ENCODE data around the gene ERMP1.

The ERMP1 gene

DNA sequence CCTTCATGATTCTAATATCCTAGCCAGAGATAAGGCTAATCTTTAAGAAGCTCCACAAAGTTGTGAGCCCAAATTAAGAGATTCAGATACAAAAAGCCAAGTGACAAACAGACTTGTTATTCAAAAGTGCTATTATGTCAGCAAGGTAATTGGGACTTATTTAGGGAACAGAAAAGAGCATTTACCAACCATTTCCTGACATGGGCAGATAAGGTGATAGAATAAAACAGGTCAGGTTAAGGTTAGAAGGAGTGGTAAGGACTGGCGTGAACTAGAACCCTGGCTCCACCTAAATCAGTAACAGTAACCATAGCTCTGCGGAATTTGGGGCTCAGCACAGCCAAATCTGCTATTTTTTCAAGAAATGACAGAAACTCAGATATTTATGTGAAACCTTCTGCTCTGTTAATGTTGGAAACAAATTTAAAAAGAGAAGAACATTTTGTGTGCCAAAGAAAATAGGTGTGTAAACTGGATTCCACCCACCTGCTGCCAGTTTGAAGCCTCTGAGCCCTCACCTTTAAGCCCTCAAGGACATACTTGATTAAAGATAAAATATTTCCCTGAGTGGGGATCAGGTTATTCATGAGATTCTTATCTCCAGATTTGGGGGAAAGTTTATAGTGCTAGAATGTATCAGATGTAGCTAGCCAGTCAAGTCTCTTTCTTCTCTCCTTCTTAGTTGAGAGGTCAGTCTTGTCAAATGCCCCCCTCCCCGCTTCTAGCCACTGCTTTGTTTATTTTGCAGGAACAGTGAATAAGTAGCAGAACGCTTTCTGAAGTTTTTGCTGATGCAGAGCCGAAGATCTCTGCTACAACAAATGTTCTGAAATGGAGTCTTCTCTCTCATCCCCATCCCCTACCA, 10.2 kb upstream of the ERMP1 start:
- no peak for ATAC-seq

DNA sequence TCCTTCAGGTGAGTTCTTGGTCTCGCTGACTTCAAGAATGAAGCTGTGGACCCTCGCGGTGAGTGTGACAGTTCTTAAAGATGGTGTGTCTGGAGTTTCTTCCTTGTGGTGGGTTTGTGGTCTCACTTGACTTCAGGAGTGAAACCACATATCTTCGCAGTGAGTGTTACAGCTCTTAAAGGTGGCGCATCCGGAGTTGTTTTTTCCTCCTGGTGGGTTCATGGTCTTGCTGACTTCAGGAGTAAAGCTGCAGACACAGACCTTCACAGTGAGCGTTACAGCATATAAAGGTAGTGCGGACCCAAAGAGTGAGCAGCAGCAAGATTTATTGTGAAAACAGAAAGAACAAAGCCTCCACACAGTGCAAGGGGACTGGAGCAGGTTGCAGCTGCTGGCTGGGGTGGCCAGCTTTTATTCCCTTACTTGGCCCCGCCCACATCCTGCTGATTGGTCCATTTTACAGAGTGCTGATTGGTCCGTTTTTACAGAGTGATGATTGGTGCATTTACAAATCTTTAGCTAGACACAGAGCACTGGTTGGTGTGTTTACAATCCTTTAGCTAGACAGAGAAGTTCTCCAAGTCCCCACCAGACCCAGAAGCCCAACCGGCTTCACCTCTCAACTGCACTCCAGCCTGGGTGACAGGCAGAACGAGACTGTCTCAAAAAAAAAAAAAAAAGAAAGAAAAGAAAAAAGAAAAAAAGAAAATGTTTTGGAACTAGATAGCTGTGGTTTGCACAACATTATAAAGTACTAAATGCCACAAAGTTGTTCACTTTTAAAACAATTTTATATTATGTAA, 9.1 kb upstream of the ERMP1 start:
- ATAC-seq: no peak
- TF ChIP-seq ZFP30 (CRISPR knock-in tag; IDR thresholded peaks at IDR 0.05) (no peak), ZNF565 (CRISPR knock-in tag; conservative IDR thresholded peaks at IDR 0.05; ENCODE audit: low read depth) (no peak), ZC3H10 (CRISPR knock-in tag; IDR thresholded peaks at IDR 0.05) (no peak), ISL1 (CRISPR knock-in tag; IDR thresholded peaks at IDR 0.05) (no peak)
- TF ChIP-seq, protein P1, sequence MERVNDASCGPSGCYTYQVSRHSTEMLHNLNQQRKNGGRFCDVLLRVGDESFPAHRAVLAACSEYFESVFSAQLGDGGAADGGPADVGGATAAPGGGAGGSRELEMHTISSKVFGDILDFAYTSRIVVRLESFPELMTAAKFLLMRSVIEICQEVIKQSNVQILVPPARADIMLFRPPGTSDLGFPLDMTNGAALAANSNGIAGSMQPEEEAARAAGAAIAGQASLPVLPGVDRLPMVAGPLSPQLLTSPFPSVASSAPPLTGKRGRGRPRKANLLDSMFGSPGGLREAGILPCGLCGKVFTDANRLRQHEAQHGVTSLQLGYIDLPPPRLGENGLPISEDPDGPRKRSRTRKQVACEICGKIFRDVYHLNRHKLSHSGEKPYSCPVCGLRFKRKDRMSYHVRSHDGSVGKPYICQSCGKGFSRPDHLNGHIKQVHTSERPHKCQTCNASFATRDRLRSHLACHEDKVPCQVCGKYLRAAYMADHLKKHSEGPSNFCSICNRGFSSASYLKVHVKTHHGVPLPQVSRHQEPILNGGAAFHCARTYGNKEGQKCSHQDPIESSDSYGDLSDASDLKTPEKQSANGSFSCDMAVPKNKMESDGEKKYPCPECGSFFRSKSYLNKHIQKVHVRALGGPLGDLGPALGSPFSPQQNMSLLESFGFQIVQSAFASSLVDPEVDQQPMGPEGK (CRISPR knock-in tag; IDR thresholded peaks at IDR 0.05; ENCODE audit: borderline replicate concordance): no peak
- TF ChIP-seq, protein P2, sequence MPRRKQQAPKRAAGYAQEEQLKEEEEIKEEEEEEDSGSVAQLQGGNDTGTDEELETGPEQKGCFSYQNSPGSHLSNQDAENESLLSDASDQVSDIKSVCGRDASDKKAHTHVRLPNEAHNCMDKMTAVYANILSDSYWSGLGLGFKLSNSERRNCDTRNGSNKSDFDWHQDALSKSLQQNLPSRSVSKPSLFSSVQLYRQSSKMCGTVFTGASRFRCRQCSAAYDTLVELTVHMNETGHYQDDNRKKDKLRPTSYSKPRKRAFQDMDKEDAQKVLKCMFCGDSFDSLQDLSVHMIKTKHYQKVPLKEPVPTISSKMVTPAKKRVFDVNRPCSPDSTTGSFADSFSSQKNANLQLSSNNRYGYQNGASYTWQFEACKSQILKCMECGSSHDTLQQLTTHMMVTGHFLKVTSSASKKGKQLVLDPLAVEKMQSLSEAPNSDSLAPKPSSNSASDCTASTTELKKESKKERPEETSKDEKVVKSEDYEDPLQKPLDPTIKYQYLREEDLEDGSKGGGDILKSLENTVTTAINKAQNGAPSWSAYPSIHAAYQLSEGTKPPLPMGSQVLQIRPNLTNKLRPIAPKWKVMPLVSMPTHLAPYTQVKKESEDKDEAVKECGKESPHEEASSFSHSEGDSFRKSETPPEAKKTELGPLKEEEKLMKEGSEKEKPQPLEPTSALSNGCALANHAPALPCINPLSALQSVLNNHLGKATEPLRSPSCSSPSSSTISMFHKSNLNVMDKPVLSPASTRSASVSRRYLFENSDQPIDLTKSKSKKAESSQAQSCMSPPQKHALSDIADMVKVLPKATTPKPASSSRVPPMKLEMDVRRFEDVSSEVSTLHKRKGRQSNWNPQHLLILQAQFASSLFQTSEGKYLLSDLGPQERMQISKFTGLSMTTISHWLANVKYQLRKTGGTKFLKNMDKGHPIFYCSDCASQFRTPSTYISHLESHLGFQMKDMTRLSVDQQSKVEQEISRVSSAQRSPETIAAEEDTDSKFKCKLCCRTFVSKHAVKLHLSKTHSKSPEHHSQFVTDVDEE (CRISPR knock-in tag; IDR thresholded peaks at IDR 0.05): no peak
- TF ChIP-seq, protein P3, sequence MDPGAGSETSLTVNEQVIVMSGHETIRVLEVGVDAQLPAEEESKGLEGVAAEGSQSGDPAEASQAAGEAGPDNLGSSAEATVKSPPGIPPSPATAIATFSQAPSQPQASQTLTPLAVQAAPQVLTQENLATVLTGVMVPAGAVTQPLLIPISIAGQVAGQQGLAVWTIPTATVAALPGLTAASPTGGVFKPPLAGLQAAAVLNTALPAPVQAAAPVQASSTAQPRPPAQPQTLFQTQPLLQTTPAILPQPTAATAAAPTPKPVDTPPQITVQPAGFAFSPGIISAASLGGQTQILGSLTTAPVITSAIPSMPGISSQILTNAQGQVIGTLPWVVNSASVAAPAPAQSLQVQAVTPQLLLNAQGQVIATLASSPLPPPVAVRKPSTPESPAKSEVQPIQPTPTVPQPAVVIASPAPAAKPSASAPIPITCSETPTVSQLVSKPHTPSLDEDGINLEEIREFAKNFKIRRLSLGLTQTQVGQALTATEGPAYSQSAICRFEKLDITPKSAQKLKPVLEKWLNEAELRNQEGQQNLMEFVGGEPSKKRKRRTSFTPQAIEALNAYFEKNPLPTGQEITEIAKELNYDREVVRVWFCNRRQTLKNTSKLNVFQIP (CRISPR knock-in tag; IDR thresholded peaks at IDR 0.05; ENCODE audit: borderline replicate concordance, low read depth): no peak

More for the DNA sequence above, 10.2 kb upstream of the ERMP1 start:
- TF ChIP-seq PPARA (CRISPR knock-in tag; IDR thresholded peaks at IDR 0.05; ENCODE audit: borderline replicate concordance) (no peak), OSR1 (CRISPR knock-in tag; IDR thresholded peaks at IDR 0.05) (no peak), ZC3H10 (CRISPR knock-in tag; IDR thresholded peaks at IDR 0.05) (no peak), ZNF70 (CRISPR knock-in tag; IDR thresholded peaks at IDR 0.05) (no peak), ZNF565 (CRISPR knock-in tag; conservative IDR thresholded peaks at IDR 0.05; ENCODE audit: low read depth) (no peak), TOX (CRISPR knock-in tag; IDR thresholded peaks at IDR 0.05; ENCODE audit: borderline replicate concordance) (no peak), ZFP3 (CRISPR knock-in tag; IDR thresholded peaks at IDR 0.05) (no peak), GLIS3 (CRISPR knock-in tag; IDR thresholded peaks at IDR 0.05) (no peak), SNAI2 (CRISPR knock-in tag; IDR thresholded peaks at IDR 0.05) (no peak), ARNTL (CRISPR knock-in tag; IDR thresholded peaks at IDR 0.05; ENCODE audit: borderline replicate concordance, low read depth) (no peak), RARB (CRISPR knock-in tag; IDR thresholded peaks at IDR 0.05) (no peak), CSDC2 (CRISPR knock-in tag; IDR thresholded peaks at IDR 0.05) (no peak), ZFP30 (CRISPR knock-in tag; IDR thresholded peaks at IDR 0.05) (no peak), ESRRG (CRISPR knock-in tag; IDR thresholded peaks at IDR 0.05) (no peak), BACH2 (CRISPR knock-in tag; IDR thresholded peaks at IDR 0.05; ENCODE audit: borderline replicate concordance) (no peak)
- TF ChIP-seq, protein P4, sequence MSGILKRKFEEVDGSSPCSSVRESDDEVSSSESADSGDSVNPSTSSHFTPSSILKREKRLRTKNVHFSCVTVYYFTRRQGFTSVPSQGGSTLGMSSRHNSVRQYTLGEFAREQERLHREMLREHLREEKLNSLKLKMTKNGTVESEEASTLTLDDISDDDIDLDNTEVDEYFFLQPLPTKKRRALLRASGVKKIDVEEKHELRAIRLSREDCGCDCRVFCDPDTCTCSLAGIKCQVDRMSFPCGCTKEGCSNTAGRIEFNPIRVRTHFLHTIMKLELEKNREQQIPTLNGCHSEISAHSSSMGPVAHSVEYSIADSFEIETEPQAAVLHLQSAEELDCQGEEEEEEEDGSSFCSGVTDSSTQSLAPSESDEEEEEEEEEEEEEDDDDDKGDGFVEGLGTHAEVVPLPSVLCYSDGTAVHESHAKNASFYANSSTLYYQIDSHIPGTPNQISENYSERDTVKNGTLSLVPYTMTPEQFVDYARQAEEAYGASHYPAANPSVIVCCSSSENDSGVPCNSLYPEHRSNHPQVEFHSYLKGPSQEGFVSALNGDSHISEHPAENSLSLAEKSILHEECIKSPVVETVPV (CRISPR knock-in tag; IDR thresholded peaks at IDR 0.05): no peak
- TF ChIP-seq, protein P5, sequence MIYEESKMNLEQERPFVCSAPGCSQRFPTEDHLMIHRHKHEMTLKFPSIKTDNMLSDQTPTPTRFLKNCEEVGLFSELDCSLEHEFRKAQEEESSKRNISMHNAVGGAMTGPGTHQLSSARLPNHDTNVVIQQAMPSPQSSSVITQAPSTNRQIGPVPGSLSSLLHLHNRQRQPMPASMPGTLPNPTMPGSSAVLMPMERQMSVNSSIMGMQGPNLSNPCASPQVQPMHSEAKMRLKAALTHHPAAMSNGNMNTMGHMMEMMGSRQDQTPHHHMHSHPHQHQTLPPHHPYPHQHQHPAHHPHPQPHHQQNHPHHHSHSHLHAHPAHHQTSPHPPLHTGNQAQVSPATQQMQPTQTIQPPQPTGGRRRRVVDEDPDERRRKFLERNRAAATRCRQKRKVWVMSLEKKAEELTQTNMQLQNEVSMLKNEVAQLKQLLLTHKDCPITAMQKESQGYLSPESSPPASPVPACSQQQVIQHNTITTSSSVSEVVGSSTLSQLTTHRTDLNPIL (CRISPR knock-in tag; IDR thresholded peaks at IDR 0.05; ENCODE audit: low read depth): no peak
- TF ChIP-seq, protein P3 (CRISPR knock-in tag; IDR thresholded peaks at IDR 0.05; ENCODE audit: borderline replicate concordance, low read depth): no peak
- TF ChIP-seq, protein P2 (CRISPR knock-in tag; IDR thresholded peaks at IDR 0.05): no peak
- TF ChIP-seq, protein P1 (CRISPR knock-in tag; IDR thresholded peaks at IDR 0.05; ENCODE audit: borderline replicate concordance): no peak

Data from SK-N-SH treated with all-trans-retinoic acid at 6 μM for 48 hours (cell line).